HepG2 (cell line): ENCODE measurements around the gene CEP76. TPM values are rescaled to one million over a fixed set of nuclear protein-coding genes. Genes with fewer than 3 reads are reported as not detected.

ENCODE experiments used
- FOXP1 ChIP-seq, 2 experiments: fragments of 450-650 bp in 1 of 2; IDR thresholded peaks; 2 replicates each; pipeline ENCODE4 v1.6.1; 2017 to 2018; ENCODE audit warnings: antibody characterized with exemption in 1 of 2
- GPN1 ChIP-seq: sonication (generic); formaldehyde crosslinking; IDR thresholded peaks from 2 replicates; pipeline ENCODE4 v1.5.1; 2020; ENCODE audit warnings: missing genetic modification reagents, borderline replicate concordance
- HDAC1 ChIP-seq: sonication (generic); formaldehyde crosslinking; IDR thresholded peaks from 2 replicates; pipeline ENCODE4 v1.5.1; 2020; ENCODE audit warnings: mild to moderate bottlenecking, missing genetic modification reagents
- KLF15 ChIP-seq: sonication (generic); formaldehyde crosslinking; IDR thresholded peaks from 2 replicates; pipeline ENCODE4 v1.8.1; 2023; ENCODE audit warnings: borderline replicate concordance, mild to moderate bottlenecking, inconsistent platforms, missing genetic modification reagents, mixed read lengths
- PBX3 ChIP-seq: sonication (generic); formaldehyde crosslinking; IDR thresholded peaks from 2 replicates; pipeline ENCODE4 v1.8.1; 2023; ENCODE audit warnings: missing genetic modification reagents, inconsistent platforms, borderline replicate concordance
- SMARCE1 ChIP-seq: fragments of 450-650 bp; IDR thresholded peaks from 2 replicates; pipeline ENCODE4 v1.6.1; 2017; ENCODE audit warnings: borderline replicate concordance
- SP140L ChIP-seq: sonication (generic); formaldehyde crosslinking; IDR thresholded peaks from 2 replicates; pipeline ENCODE4 v1.4.0; 2020; ENCODE audit warnings: missing genetic modification reagents, borderline replicate concordance
- ZBTB20 ChIP-seq: sonication (generic); formaldehyde crosslinking; IDR thresholded peaks from 2 replicates; pipeline ENCODE4 v1.8.1; 2023; ENCODE audit warnings: missing genetic modification reagents, low read depth, mild to moderate bottlenecking, borderline replicate concordance
- ZKSCAN8 ChIP-seq: IDR thresholded peaks from 2 replicates; pipeline ENCODE4 v1.6.1; 2016; ENCODE audit warnings: borderline replicate concordance, missing genetic modification reagents, missing compliant biosample characterization
- ZNF296 ChIP-seq: sonication (generic); formaldehyde crosslinking; conservative IDR thresholded peaks from 2 replicates; pipeline ENCODE4 v1.5.0; 2020; ENCODE audit warnings: mild to moderate bottlenecking, missing genetic modification reagents
- ZNF530 ChIP-seq: sonication (generic); formaldehyde crosslinking; IDR thresholded peaks from 2 replicates; pipeline ENCODE4 v1.5.0; 2020; ENCODE audit warnings: low read depth, mild to moderate bottlenecking, missing genetic modification reagents
- ZNF557 ChIP-seq: sonication (generic); formaldehyde crosslinking; IDR thresholded peaks from 2 replicates; pipeline ENCODE4 v1.4.0; 2020; ENCODE audit warnings: missing genetic modification reagents
- ZNF574 ChIP-seq: sonication (generic); formaldehyde crosslinking; IDR thresholded peaks from 2 replicates; pipeline ENCODE4 v1.4.0; 2020; ENCODE audit warnings: missing genetic modification reagents
- ZNF616 ChIP-seq: sonication (generic); formaldehyde crosslinking; IDR thresholded peaks from 2 replicates; pipeline ENCODE4 v1.5.0; 2020; ENCODE audit warnings: low read depth, mild to moderate bottlenecking, missing genetic modification reagents
- ZNF619 ChIP-seq: sonication (generic); formaldehyde crosslinking; IDR thresholded peaks from 2 replicates; pipeline ENCODE4 v1.4.0; 2020; ENCODE audit warnings: mild to moderate bottlenecking, missing genetic modification reagents
- ZNF710 ChIP-seq: sonication (generic); formaldehyde crosslinking; IDR thresholded peaks from 2 replicates; pipeline ENCODE4 v1.5.0; 2020; ENCODE audit warnings: mild to moderate bottlenecking, missing genetic modification reagents, borderline replicate concordance
- ZNF740 ChIP-seq: sonication (generic); formaldehyde crosslinking; IDR thresholded peaks from 2 replicates; pipeline ENCODE4 v1.4.0; 2020; ENCODE audit warnings: missing genetic modification reagents
- polyA plus RNA-seq, 8 experiments: library from polyadenylated mRNA; depleted of rRNA in 3 of 8; stranded (reverse) in 7 of 8; unstranded in 1 of 8; fragments of >200 nt; fragmentation: Illumina TruSeq in 4 of 8; extraction: Trizol in 4 of 8; gene quantifications; 2 replicates each; pipeline versions ENCODE4 v1.2.1 to v1.2.3, GENCODE V29; 2011 to 2016; ENCODE audit warnings: low read depth in 4 of 8, missing spikeins in 1 of 8, mixed read lengths in 1 of 8; ENCODE audit not compliant: insufficient read depth in 1 of 8
- total RNA-seq, 5 experiments: library from RNA; depleted of rRNA; stranded (reverse); fragments of >200 nt; fragmentation: Illumina TruSeq; extraction: Trizol; gene quantifications; 2 replicates each; pipeline ENCODE4 v1.2.3, GENCODE V29; 2016; ENCODE audit warnings: low read depth in 1 of 5

Gene CEP76
- total and polyA plus RNA-seq, 2 of the 13 experiments (the other 11 are each of a cell fraction or from before 2014, with no cell fraction given) = 13.9 to 15.1 TPM

- TF ChIP-seq ZNF557 (no peak), ZNF296 (CRISPR knock-in tag) (no peak), ZNF574 (0 out of 2 replicates have a peak, but pooled peaks have one; percentile 76), ZNF530 (CRISPR knock-in tag) (no peak), ZNF616 (CRISPR knock-in tag) (no peak), ZNF710 (no peak), ZKSCAN8 (peak; percentile 80; the same call in 1 of the 2 replicates), SP140L (CRISPR knock-in tag) (no peak), PBX3 (0 out of 2 replicates have a peak, but pooled peaks have one; percentile 36), SMARCE1 (no peak), FOXP1 (IDR thresholded peaks at IDR 0.05) (no peak), FOXP1 (CRISPR knock-in tag; IDR thresholded peaks at IDR 0.05) (no peak), KLF15 (CRISPR knock-in tag) (no peak), ZBTB20 (CRISPR knock-in tag) (0 out of 2 replicates have a peak, but pooled peaks have one; percentile 1), ZNF740 (CRISPR knock-in tag) (no peak), GPN1 (CRISPR knock-in tag) (no peak), ZNF619 (CRISPR knock-in tag) (no peak), HDAC1 (peak; percentile 91)
These were observed at the start of gene CEP76, which contains the start of gene PSMG2 (continued) for GRCh38 chr18:12702221-12703095.
